Aorta (tissue), 5 donors: ENCODE data around the gene ATL3. TPM values are rescaled to one million over a fixed set of nuclear protein-coding genes. Genes with fewer than 3 reads are reported as not detected.

Experiments
- ATAC-seq: fragments of 200-7000 bp; cut with Tn5 transposase; one replicate; pipeline ENCODE4 v1.9.1; 2022; ENCODE audit warnings: moderate library complexity; ENCODE audit not compliant: low FRiP score
- DNase-seq, 2 donors: peaks; one replicate each; pipeline ENCODE4 v3.0.0-alpha.2; 2020
- H3K27ac ChIP-seq, 2 donors: one replicate each; pipeline ENCODE4 v1.5.1; 2013; ENCODE audit warnings: low read length in 2 of 2, mild to moderate bottlenecking in 2 of 2, moderate library complexity in 2 of 2, control low read depth in 1 of 2, inconsistent platforms in 1 of 2, low read depth in 1 of 2
- H3K27me3 ChIP-seq, 2 donors: one replicate each; pipeline ENCODE4 v1.6.1; 2013; ENCODE audit warnings: control low read depth in 1 of 2, low read length in 1 of 2, mild to moderate bottlenecking in 1 of 2, moderate library complexity in 1 of 2; ENCODE audit not compliant: insufficient read depth in 2 of 2, control insufficient read depth in 1 of 2
- H3K36me3 ChIP-seq, 2 donors: one replicate each; pipeline ENCODE4 v1.6.1; 2013; ENCODE audit warnings: control low read depth in 1 of 2, low read length in 1 of 2, mild to moderate bottlenecking in 1 of 2; ENCODE audit not compliant: insufficient read depth in 2 of 2, control insufficient read depth in 1 of 2
- H3K4me1 ChIP-seq, 2 donors: one replicate each; pipeline ENCODE4 v1.6.1; 2013; ENCODE audit warnings: low read length in 2 of 2, control low read depth in 1 of 2, mild to moderate bottlenecking in 1 of 2, moderate library complexity in 1 of 2; ENCODE audit not compliant: insufficient read depth in 2 of 2, control insufficient read depth in 1 of 2
- H3K4me3 ChIP-seq, 2 donors: one replicate each; pipeline ENCODE4 v1.5.1; 2013; ENCODE audit warnings: low read length in 2 of 2, control low read depth in 1 of 2, mild to moderate bottlenecking in 1 of 2
- H3K9me3 ChIP-seq: one replicate; pipeline ENCODE4 v1.6.1; 2013; ENCODE audit warnings: mild to moderate bottlenecking, low read length; ENCODE audit not compliant: control insufficient read depth
- WGBS, 2 donors: extraction: QIAGEN DNeasy Blood & Tissue Kit; methylation state at CpG; one replicate each; pipeline ENCODE4 v1.1.7; 2013; 5-methylcytosine and 5-hydroxymethylcytosine counted together
- intact Hi-C, 2 donors: fragments of 100-400 bp; cut with DNase I; formaldehyde crosslinking; loops; one replicate each; pipeline versions ENCODE4 v1.14.2 to v1.15.0; 2022
- polyA plus RNA-seq, 2 donors: library from polyadenylated mRNA; stranded (reverse); fragments of 200-250 nt; gene quantifications; one replicate each; pipeline ENCODE4 v1.2.3, GENCODE V29; 2013
- total RNA-seq, 2 donors: library from RNA; stranded (reverse); fragmentation: NEBNext Ultra II Directional; extraction: Animal tissue kit (Norgen Biotek cat#: 25700); gene quantifications; one replicate each; pipeline ENCODE4 v1.2.1, GENCODE V29; 2021
- donor health status: healthy with polysubstance abuse.
- donor health status: Bipolar disorder and iron deficiency.
- donor health status: DM: no; HTN: no; CAD: no.
- donor health status: DM: no; HTN: no; CAD: no.
- donor health status: DM: yes; HTN: yes; CAD: no.

Gene ATL3
- total and polyA plus RNA-seq, 4 donors = 27.5 to 220 (median 94.9) TPM

GRCh38 chr11:63670433-63671321, 499 bp downstream of the ATL3 start:
- intact Hi-C loops = no loop called here

GRCh38 chr11:63670096-63670432, 1.1 kb downstream of the ATL3 start:
- Histone ChIP-seq H3K36me3 (no peaks in the 10 kb centered on the region), H3K4me1 (no peaks in the 10 kb centered on the region), H3K4me3 (peak overlapping the region; percentile 84 to 87), H3K9me3 (no peaks in the 10 kb centered on the region), H3K27ac (peak overlapping the region; percentile 23 to 72), H3K27me3 (no peaks in the 10 kb centered on the region)
- ATAC-seq (no peak), DNase-seq (no peak)
- intact Hi-C loops = no loop called here
- WGBS, 2 donors = 5 to 6% methylated on average over 7 of the region's 7 CpGs

More at GRCh38 chr11:63670433-63671321, 499 bp downstream of the ATL3 start:
- H3K4me3 ChIP-seq = peak overlapping the region; percentile 84 to 87
- WGBS, 2 donors = 1% methylated on average over 51 to 63 of the region's 63 CpGs
- ATAC-seq (peak; percentile 80), DNase-seq (peak; percentile 70 to 86)
- H3K36me3 ChIP-seq = no peaks in the 10 kb centered on the region
- no peaks in the 10 kb centered on the region for H3K4me1 ChIP-seq
- H3K27ac ChIP-seq = peak overlapping the region; percentile 87 to 100
- H3K9me3 ChIP-seq = no peaks in the 10 kb centered on the region
- H3K27me3 ChIP-seq = no peaks in the 10 kb centered on the region

GRCh38 chr11:63667995-63668795, 3.0 kb downstream of the ATL3 start:
- Histone ChIP-seq H3K4me1 (peaks cover 2 to 3% of the 10 kb centered on the region in 2 donors), H3K27ac (peak overlapping the region; percentile 50 to 77), H3K9me3 (no peaks in the 10 kb centered on the region), H3K27me3 (no peaks in the 10 kb centered on the region), H3K4me3 (no peak overlapping the region), H3K36me3 (no peaks in the 10 kb centered on the region)
- 22 to 27% methylated on average over 3 of the region's 3 CpGs for whole genome bisulfite sequencing, 2 donors
- no peak for ATAC-seq
- DNase-seq = no peak
- intact Hi-C loops = no loop called here

- H3K4me1 ChIP-seq = peaks cover 5 to 6% of the 10 kb centered on the region in 2 donors
- H3K36me3 ChIP-seq = no peaks in the 10 kb centered on the region
- no peaks in the 10 kb centered on the region for H3K9me3 ChIP-seq
- no peak for DNase-seq
- no peak overlapping the region for H3K27ac ChIP-seq
- no peak overlapping the region for H3K4me3 ChIP-seq
- intact Hi-C loops = no loop called here
- no peak for ATAC-seq
- 44 to 45% methylated on average over 4 of the region's 4 CpGs for WGBS, 2 donors
- H3K27me3 ChIP-seq = no peaks in the 10 kb centered on the region
Observed at GRCh38 chr11:63666874-63667273, 4.3 kb downstream of the ATL3 start.

GRCh38 chr11:63663809-63664208, 7.4 kb downstream of the ATL3 start:
- Histone ChIP-seq H3K27me3 (no peaks in the 10 kb centered on the region), H3K9me3 (no peaks in the 10 kb centered on the region), H3K4me1 (peaks cover 5 to 6% of the 10 kb centered on the region in 2 donors), H3K27ac (no peak overlapping the region), H3K4me3 (no peak overlapping the region), H3K36me3 (no peaks in the 10 kb centered on the region)
- intact Hi-C loops = no loop called here
- no peak for DNase-seq
- WGBS, 2 donors = 0% methylated on average over 1 of the region's 1 CpG
- ATAC-seq = no peak

GRCh38 chr11:63660972-63661371, 10.2 kb downstream of the ATL3 start:
- ATAC-seq (no peak), DNase-seq (no peak)
- intact Hi-C loops = no loop called here
- H3K36me3 ChIP-seq = peaks cover 0 to 4% of the 10 kb centered on the region in 2 donors
- no peak overlapping the region for H3K4me3 ChIP-seq
- H3K27me3 ChIP-seq = no peaks in the 10 kb centered on the region
- 88 to 89% methylated on average over 8 of the region's 8 CpGs for WGBS, 2 donors
- peaks cover 5 to 6% of the 10 kb centered on the region in 2 donors for H3K4me1 ChIP-seq
- H3K9me3 ChIP-seq = no peaks in the 10 kb centered on the region
- no peak overlapping the region for H3K27ac ChIP-seq

GRCh38 chr11:63652671-63653070, 18.5 kb downstream of the ATL3 start:
- no peak overlapping the region for H3K27ac ChIP-seq
- no peaks in the 10 kb centered on the region for H3K27me3 ChIP-seq
- 92 to 93% methylated on average over 3 of the region's 3 CpGs for WGBS, 2 donors
- no peaks in the 10 kb centered on the region for H3K4me1 ChIP-seq
- H3K4me3 ChIP-seq = no peak overlapping the region
- peaks cover 4 to 9% of the 10 kb centered on the region in 2 donors for H3K36me3 ChIP-seq
- H3K9me3 ChIP-seq = no peaks in the 10 kb centered on the region
- ATAC-seq (no peak), DNase-seq (no peak)
- intact Hi-C loops = no loop called here

- Histone ChIP-seq H3K36me3 (peaks cover 6 to 9% of the 10 kb centered on the region in 2 donors), H3K4me1 (no peaks in the 10 kb centered on the region), H3K27me3 (no peaks in the 10 kb centered on the region), H3K4me3 (no peak overlapping the region), H3K9me3 (no peaks in the 10 kb centered on the region), H3K27ac (no peak overlapping the region)
- ATAC-seq (no peak), DNase-seq (no peak)
- intact Hi-C loops = loop anchor here (5.0 to 10.0 kb wide), 2 partner anchors 58 to 94 kb away; no protein-coding TSS in a partner anchor
- WGBS, 2 donors = 93 to 96% methylated on average over 3 of the region's 3 CpGs
Observed at GRCh38 chr11:63643205-63643604, 28.0 kb downstream of the ATL3 start.
